GM12878 (cell line): ENCODE data around the gene HSD17B13. TPM values are rescaled to one million over a fixed set of nuclear protein-coding genes. Genes with fewer than 3 reads are reported as not detected.
A peak's percentile ranks its signal among the peaks of the same experiment; 100 is the strongest.

Experiments
- ATAC-seq: fragments of 200-7000 bp; cut with Tn5 transposase; 3 replicates; pipeline ENCODE4 v1.9.1; 2020; ENCODE audit warnings: mild to moderate bottlenecking, moderate library complexity
- BruUV-seq: library from RNA; stranded (reverse); fragments of 400-500 nt; replicated peaks from 2 replicates; lab custom pipeline; 2021; lab: Mats Ljungman, UMichigan
- CTCF ChIA-PET: fragments of 300-600 bp; sonication (Branson Sonifier 250); formaldehyde crosslinking; extraction: SDS; loops from one replicate; lab custom pipeline; 2021; ENCODE audit warnings: inconsistent platforms; lab: Yijun Ruan, JAX
- POLR2A ChIA-PET: fragments of 350-600 bp; formaldehyde crosslinking; extraction: SDS; loops from one replicate; lab custom pipeline; 2021; ENCODE audit warnings: inconsistent platforms; lab: Charles Lee
- RAD21 ChIA-PET: fragments of 300-600 bp; sonication (Branson Sonifier 250); formaldehyde crosslinking; loops from one replicate; lab custom pipeline; 2023; ENCODE audit warnings: antibody characterized with exemption; ENCODE audit not compliant: unreplicated experiment; lab: Charles Lee
- SMC1A ChIA-PET: fragments of 300-600 bp; sonication (Branson Sonifier 250); formaldehyde crosslinking; loops from one replicate; lab custom pipeline; 2023; ENCODE audit not compliant: unreplicated experiment, uncharacterized antibody; lab: Charles Lee
- DNase-seq: peaks from one replicate; pipeline ENCODE4 v3.0.0-alpha.2; 2011; ENCODE audit warnings: low read depth, low spot score
- FAIRE-seq: peaks from 3 replicates; lab custom pipeline; 2011; peaks lifted over from hg19 to GRCh38; lab: Jason Lieb, UNC
- H2AFZ ChIP-seq: 2 replicates; pipeline ENCODE4 v1.6.0; 2011; ENCODE audit warnings: low read depth, low read length, control low read depth; ENCODE audit not compliant: control insufficient read depth
- H3K27ac ChIP-seq: 2 replicates; pipeline ENCODE4 v1.5.1; 2011; ENCODE audit warnings: control low read depth; ENCODE audit not compliant: control insufficient read depth, insufficient read depth
- H3K27me3 ChIP-seq, 2 experiments: replicated peaks in 1 of 2; 2 replicates each; pipeline versions ENCODE4 v1.6.0 to v1.6.1; 2011; ENCODE audit warnings: low read length in 1 of 2; ENCODE audit not compliant: control insufficient read depth in 2 of 2, insufficient read depth in 2 of 2
- H3K36me3 ChIP-seq, 2 experiments: 2 replicates each; pipeline ENCODE4 v1.5.1; 2011; ENCODE audit warnings: low read length in 1 of 2; ENCODE audit not compliant: control insufficient read depth in 2 of 2, insufficient read depth in 2 of 2
- H3K4me1 ChIP-seq: 2 replicates; pipeline ENCODE4 v1.6.1; 2011; ENCODE audit warnings: mild to moderate bottlenecking, low read length, moderate library complexity, mixed read lengths; ENCODE audit not compliant: control insufficient read depth, insufficient read depth
- H3K4me2 ChIP-seq: 2 replicates; pipeline ENCODE4 v1.6.0; 2011; ENCODE audit warnings: control low read depth; ENCODE audit not compliant: control insufficient read depth, insufficient read depth
- H3K4me3 ChIP-seq: fragments of 200-600 bp; sonication (generic); 2 replicates; pipeline ENCODE4 v1.5.1; 2016
- H3K79me2 ChIP-seq: 2 replicates; pipeline ENCODE4 v1.6.0; 2011; ENCODE audit warnings: low read length; ENCODE audit not compliant: control insufficient read depth, insufficient read depth
- H3K9ac ChIP-seq: 2 replicates; pipeline ENCODE4 v1.8.0; 2011; ENCODE audit warnings: low read length, control low read depth, mixed read lengths; ENCODE audit not compliant: control insufficient read depth, insufficient read depth
- H3K9me3 ChIP-seq: replicated peaks from 3 replicates; pipeline ENCODE4 v1.5.1; 2011; ENCODE audit warnings: mild to moderate bottlenecking, low read length; ENCODE audit not compliant: control insufficient read depth, insufficient read depth
- H4K20me1 ChIP-seq: 2 replicates; pipeline ENCODE4 v1.6.0; 2011; ENCODE audit not compliant: control insufficient read depth, insufficient read depth
- BACH1 ChIP-seq: fragments of 450-650 bp; IDR thresholded peaks from 2 replicates; pipeline ENCODE4 v1.6.1; 2017; ENCODE audit warnings: mild to moderate bottlenecking, borderline replicate concordance
- CEBPZ ChIP-seq: fragments of 150-350 bp; IDR thresholded peaks from 2 replicates; pipeline ENCODE4 v1.6.1; 2016; ENCODE audit warnings: low read depth, low read length
- CTCF ChIP-seq, 3 experiments: IDR thresholded peaks in 2 of 3; conservative IDR thresholded peaks in 1 of 3; 2 replicates each; pipeline ENCODE4 v1.5.1; 2011; ENCODE audit warnings: low read depth in 3 of 3, low read length in 3 of 3, mild to moderate bottlenecking in 3 of 3, control low read depth in 2 of 3, moderate library complexity in 2 of 3, inconsistent platforms in 1 of 3, mixed read lengths in 1 of 3; ENCODE audit not compliant: control insufficient read depth in 2 of 3, insufficient read depth in 1 of 3; ENCODE audit errors: extremely low read depth in 1 of 3
- RAD21 ChIP-seq: IDR thresholded peaks from 2 replicates; pipeline ENCODE4 v1.6.1; 2011; ENCODE audit warnings: mild to moderate bottlenecking, low read depth, low read length, moderate library complexity; ENCODE audit not compliant: insufficient read depth
- ZNF384 ChIP-seq: IDR thresholded peaks from 2 replicates; pipeline ENCODE4 v1.6.1; 2012; ENCODE audit warnings: low read depth, mild to moderate bottlenecking, low read length, improper control_type of control experiment, borderline replicate concordance
- WGBS: methylation state at CpG from one replicate; pipeline ENCODE4 v1.1.6; 2016; ENCODE audit warnings: low lambda C conversion rate; ENCODE audit not compliant: insufficient replicate concordance, insufficient coverage; ENCODE audit errors: missing lambda C conversion rate; 5-methylcytosine and 5-hydroxymethylcytosine counted together
- in situ Hi-C: fragments of 300-500 bp; cut with MboI; formaldehyde crosslinking; loops from 9 replicates; pipeline ENCODE4 v1.14.3; 2018; ENCODE audit warnings: mixed read lengths
- intact Hi-C: fragments of 100-400 bp; cut with micrococcal nuclease; formaldehyde crosslinking; loops from one replicate; pipeline ENCODE4 v1.14.2; 2022; ENCODE audit not compliant: unreplicated experiment
- polyA plus RNA-seq, 11 experiments: library from polyadenylated mRNA; depleted of rRNA in 4 of 11; unstranded in 6 of 11; stranded (reverse) in 5 of 11; fragments of >200 nt; fragmentation: Nextera tagmentation in 4 of 11; fragmentation: Illumina TruSeq in 1 of 11; extraction: Ambion mirVana in 4 of 11; extraction: Trizol in 1 of 11; gene quantifications; 1 replicate in 1 of 11; 2 replicates in 10 of 11; pipeline versions ENCODE4 v1.2.1 to v1.2.3, GENCODE V29; 2011 to 2016; ENCODE audit warnings: inconsistent platforms in 2 of 11, missing spikeins in 2 of 11, low read depth in 1 of 11
- total RNA-seq, 4 experiments: library from RNA; depleted of rRNA in 3 of 4; stranded (reverse); fragments of >200 nt in 3 of 4; fragmentation: Illumina TruSeq in 1 of 4; extraction: Trizol in 1 of 4; gene quantifications; 2 replicates each; pipeline versions ENCODE4 v1.2.1 to v1.2.3, GENCODE V29; 2013 to 2021

Gene HSD17B13
- total and polyA plus RNA-seq, 10 of the 15 experiments (the other 5 are each of a cell fraction or from before 2014, with no cell fraction given) = 0.03 to 0.09 (median 0.04) TPM; not detected in 4

GRCh38 chr4:87270144-87270543 is 52.5 kb downstream of the HSD17B13 start:
- no peaks in the 10 kb centered on the region for H3K36me3 ChIP-seq
- no peak overlapping the region for H3K27ac ChIP-seq
- no peak overlapping the region for H3K4me3 ChIP-seq
- no peak overlapping the region for H3K4me2 ChIP-seq
- SMC1A ChIA-PET = no interaction called here
- H3K4me1 ChIP-seq = no peaks in the 10 kb centered on the region
- POLR2A ChIA-PET = no interaction called here
- no peaks in the 10 kb centered on the region for H4K20me1 ChIP-seq
- no peak for FAIRE-seq
- no peak overlapping the region for H2AFZ ChIP-seq
- in situ Hi-C loops (no loop called here), intact Hi-C loops (no loop called here)
- RAD21 ChIA-PET = no interaction called here
- CTCF ChIA-PET = no interaction called here
- H3K27me3 ChIP-seq = no peaks in the 10 kb centered on the region
- H3K79me2 ChIP-seq = no peaks in the 10 kb centered on the region
- ATAC-seq = 0 out of 3 replicates have a peak, but pooled peaks have one; percentile 27
- H3K9ac ChIP-seq = no peak overlapping the region
- peak; percentile 20 to 44 (median 24); a peak in 2 of 6 replicates for TF ChIP-seq CTCF (IDR thresholded peaks at IDR 0.05 in 2 of 3, conservative IDR thresholded peaks at IDR 0.05 in 1 of 3; ENCODE audit: control insufficient read depth in 2 of 3, extremely low read depth in 1 of 3, insufficient read depth in 1 of 3, low read depth in 3 of 3, low read length in 3 of 3)
- TF ChIP-seq CEBPZ = no peak
- TF ChIP-seq BACH1 = no peak
- TF ChIP-seq RAD21 = peak; percentile 58
- no peak for TF ChIP-seq ZNF384
- no peaks in the 10 kb centered on the region for H3K9me3 ChIP-seq
- DNase-seq = no peak
- no TSS peak for BruUV-seq
- 54% methylated on average over 3 of the region's 3 CpGs for WGBS
